GM06990 (cell line): ENCODE measurements around the gene NPEPPS.

Experiments used
- DNase-seq: peaks from one replicate; pipeline ENCODE4 v3.0.0-alpha.2; 2011; ENCODE audit not compliant: insufficient read length; ENCODE audit errors: extremely low read depth
- H3K27me3 ChIP-seq: replicated peaks from 2 replicates; pipeline ENCODE4 v1.6.0; 2011; ENCODE audit warnings: low read length; ENCODE audit not compliant: control insufficient read depth, insufficient read depth
- H3K36me3 ChIP-seq: 2 replicates; pipeline ENCODE4 v1.5.1; 2011; ENCODE audit warnings: low read length; ENCODE audit not compliant: control insufficient read depth, insufficient read depth
- H3K4me3 ChIP-seq: replicated peaks from 2 replicates; pipeline ENCODE4 v1.5.1; 2011; ENCODE audit warnings: low read depth, mild to moderate bottlenecking, control low read depth, low read length
- CTCF ChIP-seq: IDR thresholded peaks from 2 replicates; pipeline ENCODE4 v1.5.1; 2011; ENCODE audit warnings: low read length, control low read depth, mild to moderate bottlenecking, inconsistent platforms; ENCODE audit not compliant: insufficient read depth, poor library complexity, severe bottlenecking

Gene NPEPPS

GRCh38 chr17:47624727-47625068 is 93.8 kb downstream of the NPEPPS start:
- DNase-seq: no peak
- Histone ChIP-seq H3K4me3 (no peak overlapping the region), H3K27me3 (no peaks in the 10 kb centered on the region), H3K36me3 (peaks cover 7% of the 10 kb centered on the region)
- no peak for TF ChIP-seq CTCF

GRCh38 chr17:47628014-47628566 is 97.2 kb downstream of the NPEPPS start:
- no peaks in the 10 kb centered on the region for H3K27me3 ChIP-seq
- DNase-seq: no peak
- no peak for TF ChIP-seq CTCF
- no peak overlapping the region for H3K4me3 ChIP-seq
- H3K36me3 ChIP-seq: peaks cover 2% of the 10 kb centered on the region

- Histone ChIP-seq H3K27me3 (no peaks in the 10 kb centered on the region), H3K36me3 (no peaks in the 10 kb centered on the region; the same call in 1 of the 2 replicates), H3K4me3 (no peak overlapping the region)
- no peak for TF ChIP-seq CTCF
- no peak for DNase-seq
Measured at GRCh38 chr17:47629826-47630225, 98.9 kb downstream of the NPEPPS start.

GRCh38 chr17:47630614-47631013 is 99.7 kb downstream of the NPEPPS start:
- no peak for TF ChIP-seq CTCF
- H3K36me3 ChIP-seq: no peaks in the 10 kb centered on the region; the same call in 1 of the 2 replicates
- no peak overlapping the region for H3K4me3 ChIP-seq

GRCh38 chr17:47632991-47633390 is 102.1 kb downstream of the NPEPPS start:
- no peak for DNase-seq
- TF ChIP-seq CTCF: no peak
- Histone ChIP-seq H3K4me3 (no peak overlapping the region), H3K36me3 (no peaks in the 10 kb centered on the region; the same call in 1 of the 2 replicates), H3K27me3 (no peaks in the 10 kb centered on the region)

More at GRCh38 chr17:47630614-47631013, 99.7 kb downstream of the NPEPPS start:
- no peak for DNase-seq
- no peaks in the 10 kb centered on the region for H3K27me3 ChIP-seq

GRCh38 chr17:47633996-47634395 is 103.1 kb downstream of the NPEPPS start:
- TF ChIP-seq CTCF: no peak
- Histone ChIP-seq H3K4me3 (no peak overlapping the region), H3K36me3 (no peaks in the 10 kb centered on the region; the same call in 1 of the 2 replicates), H3K27me3 (no peaks in the 10 kb centered on the region)
- no peak for DNase-seq
